Right lobe of liver (tissue), 6 donors: ENCODE data around the gene DIS3L2. TPM values are rescaled to one million over a fixed set of nuclear protein-coding genes. Genes with fewer than 3 reads are reported as not detected.
A peak's percentile ranks its signal among the peaks of the same experiment; 100 is the strongest.

ENCODE experiments used
- ATAC-seq, 4 donors: fragments of 200-7000 bp; cut with Tn5 transposase; one replicate each; pipeline ENCODE4 v1.9.1; 2020; ENCODE audit warnings: mild to moderate bottlenecking in 4 of 4, moderate library complexity in 4 of 4
- DNase-seq, 3 donors: peaks; one replicate each; pipeline ENCODE4 v3.0.0-alpha.2; 2020
- H3K27ac ChIP-seq, 3 donors: fragments of 200-600 bp; one replicate each; pipeline ENCODE4 v1.8.0; 2022
- H3K27me3 ChIP-seq, 2 donors: fragments of 200-600 bp; one replicate each; pipeline ENCODE4 v1.8.0; 2022
- H3K36me3 ChIP-seq, 4 donors: fragments of 200-600 bp; sonication (generic) in 1 of 4; one replicate each; pipeline versions ENCODE4 v1.5.1 to v1.8.0; 2017 to 2022; ENCODE audit warnings: control low read depth in 1 of 4
- H3K4me1 ChIP-seq, 4 donors: fragments of 200-600 bp; sonication (generic) in 1 of 4; one replicate each; pipeline versions ENCODE4 v1.5.1 to v1.8.0; 2017 to 2022; ENCODE audit warnings: control low read depth in 1 of 4
- H3K4me3 ChIP-seq, 3 donors: fragments of 200-600 bp; one replicate each; pipeline ENCODE4 v1.8.0; 2022
- H3K9me3 ChIP-seq, 4 donors: fragments of 200-600 bp; sonication (generic) in 1 of 4; one replicate each; pipeline versions ENCODE4 v1.5.1 to v1.8.0; 2017 to 2022; ENCODE audit warnings: control low read depth in 1 of 4
- POLR2A ChIP-seq: fragments of 450-650 bp; IDR thresholded peaks from one replicate; pipeline ENCODE4 v1.6.1; 2017; ENCODE audit warnings: antibody characterized with exemption, mild to moderate bottlenecking
- WGBS: methylation state at CpG from one replicate; pipeline ENCODE4 v1.1.6; 2018; ENCODE audit warnings: low coverage, low lambda C conversion rate; ENCODE audit not compliant: insufficient coverage; ENCODE audit errors: missing lambda C conversion rate; 5-methylcytosine and 5-hydroxymethylcytosine counted together
- intact Hi-C, 2 donors: fragments of 100-400 bp; cut with DNase I; formaldehyde crosslinking; loops; one replicate each; pipeline versions ENCODE4 v1.11.2 to v1.14.1; 2022
- total RNA-seq, 6 experiments: library from RNA; depleted of rRNA in 2 of 6; stranded (reverse); fragments of >200 nt in 2 of 6; fragmentation: NEBNext Ultra II Directional in 3 of 6; extraction: Animal tissue kit (Norgen Biotek cat#: 25700) in 3 of 6; gene quantifications; one replicate each; pipeline versions ENCODE4 v1.1.0 to v1.2.4, GENCODE V29; 2016 to 2023
- TF ChIP-seq, protein P1 (sequence below), 4 donors: fragments of 200-600 bp in 3 of 4; fragments of 450-650 bp in 1 of 4; IDR thresholded peaks; one replicate each; pipeline versions ENCODE4 v1.5.1 to v1.8.0; 2016 to 2022; ENCODE audit warnings: antibody characterized with exemption in 4 of 4, mild to moderate bottlenecking in 2 of 4
- donor health status: DM: no; HTN: yes; CAD: no.
- donor health status: DM: no; HTN: no; CAD: no.
- donor health status: DM: no; HTN: no; CAD: no.
- donor health status: DM: no; HTN: yes; CAD: no.
- donor health status: DM: no; HTN: yes; CAD: no.

The DIS3L2 gene
- total RNA-seq, 6 experiments from 2014 or later: 8.1 to 22.3 (median 16.7) TPM

DNA sequence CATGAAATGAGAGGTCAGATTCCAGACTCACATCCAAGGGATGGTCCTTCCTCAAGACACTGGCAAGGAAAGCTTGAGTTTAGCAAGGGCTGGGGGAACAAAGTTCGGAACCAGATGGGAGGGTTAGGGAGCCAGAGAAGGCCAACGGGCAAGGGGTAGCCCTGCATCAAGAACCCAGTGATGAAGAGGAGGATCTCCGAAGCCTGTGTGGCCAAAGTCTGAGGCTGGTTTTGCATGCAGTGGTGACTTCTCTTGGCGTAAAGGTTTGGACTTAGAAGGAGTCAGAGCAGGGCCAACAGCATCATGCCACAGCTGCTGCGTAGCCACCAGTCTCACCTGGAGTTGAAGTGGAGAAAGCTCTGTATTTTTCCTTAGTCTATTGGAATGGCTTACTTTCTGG is 293.5 kb downstream of the DIS3L2 start:
- H3K27ac ChIP-seq: no peak overlapping the region
- H3K27me3 ChIP-seq: no peaks in the 10 kb centered on the region
- no peaks in the 10 kb centered on the region for H3K4me1 ChIP-seq
- no peak for ATAC-seq
- intact Hi-C loops: no loop called here
- TF ChIP-seq, protein P1, sequence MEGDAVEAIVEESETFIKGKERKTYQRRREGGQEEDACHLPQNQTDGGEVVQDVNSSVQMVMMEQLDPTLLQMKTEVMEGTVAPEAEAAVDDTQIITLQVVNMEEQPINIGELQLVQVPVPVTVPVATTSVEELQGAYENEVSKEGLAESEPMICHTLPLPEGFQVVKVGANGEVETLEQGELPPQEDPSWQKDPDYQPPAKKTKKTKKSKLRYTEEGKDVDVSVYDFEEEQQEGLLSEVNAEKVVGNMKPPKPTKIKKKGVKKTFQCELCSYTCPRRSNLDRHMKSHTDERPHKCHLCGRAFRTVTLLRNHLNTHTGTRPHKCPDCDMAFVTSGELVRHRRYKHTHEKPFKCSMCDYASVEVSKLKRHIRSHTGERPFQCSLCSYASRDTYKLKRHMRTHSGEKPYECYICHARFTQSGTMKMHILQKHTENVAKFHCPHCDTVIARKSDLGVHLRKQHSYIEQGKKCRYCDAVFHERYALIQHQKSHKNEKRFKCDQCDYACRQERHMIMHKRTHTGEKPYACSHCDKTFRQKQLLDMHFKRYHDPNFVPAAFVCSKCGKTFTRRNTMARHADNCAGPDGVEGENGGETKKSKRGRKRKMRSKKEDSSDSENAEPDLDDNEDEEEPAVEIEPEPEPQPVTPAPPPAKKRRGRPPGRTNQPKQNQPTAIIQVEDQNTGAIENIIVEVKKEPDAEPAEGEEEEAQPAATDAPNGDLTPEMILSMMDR (IDR thresholded peaks at IDR 0.05): no peak
- TF ChIP-seq POLR2A: no peak
- H3K9me3 ChIP-seq: no peaks in the 10 kb centered on the region
- H3K4me3 ChIP-seq: no peak overlapping the region
- DNase-seq: no peak
- H3K36me3 ChIP-seq: peaks cover 0 to 4% (median 0%) of the 10 kb centered on the region in 4 donors
- 100% methylated on average over 5 of the region's 5 CpGs for WGBS

- intact Hi-C loops: no loop called here
- no peak overlapping the region for H3K4me3 ChIP-seq
- H3K4me1 ChIP-seq: no peaks in the 10 kb centered on the region
- H3K27me3 ChIP-seq: no peaks in the 10 kb centered on the region
- DNase-seq (no peak), ATAC-seq (peak; percentile 6 to 44 (median 40))
- no peak for TF ChIP-seq POLR2A
- TF ChIP-seq, protein P1 (IDR thresholded peaks at IDR 0.05): no peak
- WGBS: 70% methylated on average over 3 of the region's 3 CpGs
- no peak overlapping the region for H3K27ac ChIP-seq
- H3K9me3 ChIP-seq: no peaks in the 10 kb centered on the region
- H3K36me3 ChIP-seq: peaks cover 0 to 22% (median 0%) of the 10 kb centered on the region in 4 donors
Observed at GRCh38 chr2:232260075-232260474, 298.6 kb downstream of the DIS3L2 start.

- no peaks in the 10 kb centered on the region for H3K27me3 ChIP-seq
- DNase-seq: no peak
- intact Hi-C loops: no loop called here
- no peak for ATAC-seq
- no peak overlapping the region for H3K27ac ChIP-seq
- H3K4me3 ChIP-seq: no peak overlapping the region
- no CpG with 5 or more reads among the region's 2 CpGs for WGBS
- TF ChIP-seq, protein P1 (IDR thresholded peaks at IDR 0.05): no peak
- TF ChIP-seq POLR2A: no peak
- peaks cover 0 to 22% (median 0%) of the 10 kb centered on the region in 4 donors for H3K36me3 ChIP-seq
- no peaks in the 10 kb centered on the region for H3K9me3 ChIP-seq
- H3K4me1 ChIP-seq: no peaks in the 10 kb centered on the region
Observed at GRCh38 chr2:232261776-232262175, 300.3 kb downstream of the DIS3L2 start.

- TF ChIP-seq, protein P1 (IDR thresholded peaks at IDR 0.05): no peak
- no peak for TF ChIP-seq POLR2A
- Histone ChIP-seq H3K4me3 (no peak overlapping the region), H3K9me3 (no peaks in the 10 kb centered on the region), H3K36me3 (peaks cover 0 to 22% (median 0%) of the 10 kb centered on the region in 4 donors), H3K4me1 (no peaks in the 10 kb centered on the region), H3K27ac (no peak overlapping the region), H3K27me3 (no peaks in the 10 kb centered on the region)
- WGBS: 93% methylated on average over 14 of the region's 15 CpGs
- intact Hi-C loops: no loop called here
- no peak for ATAC-seq
- no peak for DNase-seq
Observed at GRCh38 chr2:232263295-232263694, 301.8 kb downstream of the DIS3L2 start.

DNA sequence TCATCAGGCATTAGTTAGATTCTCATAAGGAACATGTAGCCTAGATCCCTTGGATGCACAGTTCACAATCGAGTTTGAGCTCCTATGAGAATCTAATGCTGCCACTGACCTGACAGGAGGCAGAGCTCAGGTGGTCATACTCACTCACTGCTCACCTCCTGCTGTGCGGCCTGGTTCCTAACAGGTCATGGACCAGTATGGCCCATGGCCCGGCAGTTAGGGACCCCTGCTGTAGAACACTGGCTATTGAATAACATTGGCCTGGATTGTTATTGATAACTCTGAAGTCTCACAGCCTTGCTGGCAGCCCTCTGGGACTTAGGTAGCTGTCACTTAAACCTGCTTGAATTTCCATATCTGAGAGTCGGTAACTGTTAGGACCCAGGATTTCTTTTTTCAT is 302.6 kb downstream of the DIS3L2 start:
- WGBS: 100% methylated on average over 1 of the region's 4 CpGs
- Histone ChIP-seq H3K4me1 (no peaks in the 10 kb centered on the region), H3K27me3 (no peaks in the 10 kb centered on the region), H3K9me3 (no peaks in the 10 kb centered on the region), H3K27ac (no peak overlapping the region), H3K36me3 (peaks cover 0 to 22% (median 0%) of the 10 kb centered on the region in 4 donors), H3K4me3 (no peak overlapping the region)
- no peak for TF ChIP-seq POLR2A
- TF ChIP-seq, protein P1 (IDR thresholded peaks at IDR 0.05): no peak
- no peak for DNase-seq
- ATAC-seq: no peak
- intact Hi-C loops: no loop called here
